ENCODE results near the gene MAMDC4.

DNA sequence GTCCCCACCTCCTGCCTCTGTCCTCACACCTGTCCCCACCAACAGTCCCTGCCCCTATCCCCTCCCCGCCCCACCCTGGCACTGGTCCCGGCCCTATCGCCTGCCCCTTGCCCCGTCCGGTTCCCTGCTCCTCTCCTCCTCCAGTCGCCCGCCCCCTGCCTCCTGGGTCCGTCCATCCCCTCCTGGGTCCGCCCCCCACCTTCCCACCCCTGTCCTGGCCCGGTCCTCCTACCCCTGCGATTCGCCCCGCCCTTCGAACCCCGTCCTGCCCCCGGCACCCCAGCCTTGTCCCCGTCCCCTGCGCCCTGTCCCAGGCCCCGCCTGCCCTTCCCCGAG is 13.6 kb downstream of the MAMDC4 start:
- no peak for TF ChIP-seq EZH2 (IDR thresholded peaks at IDR 0.05; ENCODE audit: borderline replicate concordance, low read length)
- TF ChIP-seq, protein P1, sequence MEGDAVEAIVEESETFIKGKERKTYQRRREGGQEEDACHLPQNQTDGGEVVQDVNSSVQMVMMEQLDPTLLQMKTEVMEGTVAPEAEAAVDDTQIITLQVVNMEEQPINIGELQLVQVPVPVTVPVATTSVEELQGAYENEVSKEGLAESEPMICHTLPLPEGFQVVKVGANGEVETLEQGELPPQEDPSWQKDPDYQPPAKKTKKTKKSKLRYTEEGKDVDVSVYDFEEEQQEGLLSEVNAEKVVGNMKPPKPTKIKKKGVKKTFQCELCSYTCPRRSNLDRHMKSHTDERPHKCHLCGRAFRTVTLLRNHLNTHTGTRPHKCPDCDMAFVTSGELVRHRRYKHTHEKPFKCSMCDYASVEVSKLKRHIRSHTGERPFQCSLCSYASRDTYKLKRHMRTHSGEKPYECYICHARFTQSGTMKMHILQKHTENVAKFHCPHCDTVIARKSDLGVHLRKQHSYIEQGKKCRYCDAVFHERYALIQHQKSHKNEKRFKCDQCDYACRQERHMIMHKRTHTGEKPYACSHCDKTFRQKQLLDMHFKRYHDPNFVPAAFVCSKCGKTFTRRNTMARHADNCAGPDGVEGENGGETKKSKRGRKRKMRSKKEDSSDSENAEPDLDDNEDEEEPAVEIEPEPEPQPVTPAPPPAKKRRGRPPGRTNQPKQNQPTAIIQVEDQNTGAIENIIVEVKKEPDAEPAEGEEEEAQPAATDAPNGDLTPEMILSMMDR (IDR thresholded peaks at IDR 0.05; ENCODE audit: low read length) = no peak

All from OCI-LY1 (cell line).